ENCODE measurements around the gene GADL1.

- TF ChIP-seq CBX3 (IDR thresholded peaks at IDR 0.05; ENCODE audit: low read depth) (no peak), POLR2A (IDR thresholded peaks at IDR 0.05; ENCODE audit: borderline replicate concordance, extremely low read depth, insufficient read depth, insufficient read length) (no peak), POLR2AphosphoS5 (IDR thresholded peaks at IDR 0.05; ENCODE audit: low read depth, low read length) (no peak), TCF7L2 (IDR thresholded peaks at IDR 0.05; ENCODE audit: borderline replicate concordance, extremely low read depth, insufficient read depth, insufficient read length) (no peak), YY1 (IDR thresholded peaks at IDR 0.05; ENCODE audit: extremely low read depth, insufficient replicate concordance, low read depth, low read length) (no peak), EZH2 (IDR thresholded peaks at IDR 0.05) (no peak), EZH2phosphoT487 (IDR thresholded peaks at IDR 0.05; ENCODE audit: borderline replicate concordance) (no peak), RAD21 (IDR thresholded peaks at IDR 0.05; ENCODE audit: low read depth) (no peak), SIN3A (IDR thresholded peaks at IDR 0.05; ENCODE audit: low read depth) (no peak), ZNF274 (IDR thresholded peaks at IDR 0.05; ENCODE audit: low read depth, low read length) (no peak), ZBTB33 (IDR thresholded peaks at IDR 0.05; ENCODE audit: extremely low read depth, insufficient replicate concordance, low read length) (no peak), CEBPB (IDR thresholded peaks at IDR 0.05; ENCODE audit: low read depth) (no peak)
- TF ChIP-seq, protein P1, sequence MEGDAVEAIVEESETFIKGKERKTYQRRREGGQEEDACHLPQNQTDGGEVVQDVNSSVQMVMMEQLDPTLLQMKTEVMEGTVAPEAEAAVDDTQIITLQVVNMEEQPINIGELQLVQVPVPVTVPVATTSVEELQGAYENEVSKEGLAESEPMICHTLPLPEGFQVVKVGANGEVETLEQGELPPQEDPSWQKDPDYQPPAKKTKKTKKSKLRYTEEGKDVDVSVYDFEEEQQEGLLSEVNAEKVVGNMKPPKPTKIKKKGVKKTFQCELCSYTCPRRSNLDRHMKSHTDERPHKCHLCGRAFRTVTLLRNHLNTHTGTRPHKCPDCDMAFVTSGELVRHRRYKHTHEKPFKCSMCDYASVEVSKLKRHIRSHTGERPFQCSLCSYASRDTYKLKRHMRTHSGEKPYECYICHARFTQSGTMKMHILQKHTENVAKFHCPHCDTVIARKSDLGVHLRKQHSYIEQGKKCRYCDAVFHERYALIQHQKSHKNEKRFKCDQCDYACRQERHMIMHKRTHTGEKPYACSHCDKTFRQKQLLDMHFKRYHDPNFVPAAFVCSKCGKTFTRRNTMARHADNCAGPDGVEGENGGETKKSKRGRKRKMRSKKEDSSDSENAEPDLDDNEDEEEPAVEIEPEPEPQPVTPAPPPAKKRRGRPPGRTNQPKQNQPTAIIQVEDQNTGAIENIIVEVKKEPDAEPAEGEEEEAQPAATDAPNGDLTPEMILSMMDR (IDR thresholded peaks at IDR 0.05 in 2 of 3, conservative IDR thresholded peaks at IDR 0.05 in 1 of 3; ENCODE audit: borderline replicate concordance in 1 of 3, insufficient read depth in 1 of 3, low read depth in 2 of 3, low read length in 2 of 3), result no peak
Observed at GRCh38 chr3:30924763-30925162, 30.3 kb upstream of the GADL1 start.
